Fibroblast of the aortic adventitia (primary cell): ENCODE results near the gene DNAJC15. TPM values are rescaled to one million over a fixed set of nuclear protein-coding genes. Genes with fewer than 3 reads are reported as not detected.
A peak's percentile ranks its signal among the peaks of the same experiment; 100 is the strongest.
"Not testable (repeated sequence)": the region's sequence is repeated elsewhere in the genome, so short reads cannot be mapped to it uniquely, and the experiment has no call there.

Experiments used
- DNase-seq: peaks from one replicate; pipeline ENCODE4 v3.0.0-alpha.2; 2010; ENCODE audit warnings: low read depth
- H3K4me3 ChIP-seq: 2 replicates; pipeline ENCODE4 v1.5.1; 2011; ENCODE audit warnings: low read depth, mild to moderate bottlenecking, control low read depth, low read length, moderate library complexity
- total RNA-seq: library from RNA; depleted of rRNA; stranded (reverse); fragments of >200 nt; gene quantifications from 2 replicates; pipeline ENCODE4 v1.2.3, GENCODE V29; 2012; ENCODE audit warnings: low replicate concordance
- TF ChIP-seq, protein P1 (sequence below): IDR thresholded peaks from 2 replicates; pipeline ENCODE4 v1.5.1; 2011; ENCODE audit warnings: mild to moderate bottlenecking, low read length, control low read depth, inconsistent platforms; ENCODE audit not compliant: insufficient read depth

DNAJC15 gene
- total RNA-seq, 1 donor, result 18.7 TPM

DNA sequence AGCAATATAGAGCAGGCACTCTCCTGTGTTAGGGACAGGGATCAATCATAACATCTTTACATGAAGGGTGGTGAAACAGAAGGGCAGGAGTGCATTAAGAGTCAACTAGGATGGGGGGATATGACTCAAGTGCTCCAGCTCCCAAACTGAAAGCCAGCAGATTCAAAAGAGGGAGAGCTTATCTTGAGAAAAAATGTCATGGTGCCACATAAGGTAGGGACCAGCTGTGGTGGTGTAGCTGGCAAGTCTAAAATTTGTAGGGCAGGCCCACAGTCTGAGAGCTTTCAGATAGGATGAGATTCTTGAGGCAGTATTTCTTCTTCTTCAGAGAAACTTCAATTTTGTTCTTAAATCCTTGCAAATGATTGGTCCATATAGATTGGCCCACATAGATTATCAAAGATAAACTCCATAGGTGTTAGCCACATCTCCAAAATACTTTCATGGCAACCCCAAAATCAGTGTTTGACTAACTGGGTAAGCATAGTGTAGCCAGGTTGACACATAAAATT is 19.1 kb downstream of the DNAJC15 start:
- TF ChIP-seq, protein P1, sequence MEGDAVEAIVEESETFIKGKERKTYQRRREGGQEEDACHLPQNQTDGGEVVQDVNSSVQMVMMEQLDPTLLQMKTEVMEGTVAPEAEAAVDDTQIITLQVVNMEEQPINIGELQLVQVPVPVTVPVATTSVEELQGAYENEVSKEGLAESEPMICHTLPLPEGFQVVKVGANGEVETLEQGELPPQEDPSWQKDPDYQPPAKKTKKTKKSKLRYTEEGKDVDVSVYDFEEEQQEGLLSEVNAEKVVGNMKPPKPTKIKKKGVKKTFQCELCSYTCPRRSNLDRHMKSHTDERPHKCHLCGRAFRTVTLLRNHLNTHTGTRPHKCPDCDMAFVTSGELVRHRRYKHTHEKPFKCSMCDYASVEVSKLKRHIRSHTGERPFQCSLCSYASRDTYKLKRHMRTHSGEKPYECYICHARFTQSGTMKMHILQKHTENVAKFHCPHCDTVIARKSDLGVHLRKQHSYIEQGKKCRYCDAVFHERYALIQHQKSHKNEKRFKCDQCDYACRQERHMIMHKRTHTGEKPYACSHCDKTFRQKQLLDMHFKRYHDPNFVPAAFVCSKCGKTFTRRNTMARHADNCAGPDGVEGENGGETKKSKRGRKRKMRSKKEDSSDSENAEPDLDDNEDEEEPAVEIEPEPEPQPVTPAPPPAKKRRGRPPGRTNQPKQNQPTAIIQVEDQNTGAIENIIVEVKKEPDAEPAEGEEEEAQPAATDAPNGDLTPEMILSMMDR, result no peak
- no peak for DNase-seq

DNA sequence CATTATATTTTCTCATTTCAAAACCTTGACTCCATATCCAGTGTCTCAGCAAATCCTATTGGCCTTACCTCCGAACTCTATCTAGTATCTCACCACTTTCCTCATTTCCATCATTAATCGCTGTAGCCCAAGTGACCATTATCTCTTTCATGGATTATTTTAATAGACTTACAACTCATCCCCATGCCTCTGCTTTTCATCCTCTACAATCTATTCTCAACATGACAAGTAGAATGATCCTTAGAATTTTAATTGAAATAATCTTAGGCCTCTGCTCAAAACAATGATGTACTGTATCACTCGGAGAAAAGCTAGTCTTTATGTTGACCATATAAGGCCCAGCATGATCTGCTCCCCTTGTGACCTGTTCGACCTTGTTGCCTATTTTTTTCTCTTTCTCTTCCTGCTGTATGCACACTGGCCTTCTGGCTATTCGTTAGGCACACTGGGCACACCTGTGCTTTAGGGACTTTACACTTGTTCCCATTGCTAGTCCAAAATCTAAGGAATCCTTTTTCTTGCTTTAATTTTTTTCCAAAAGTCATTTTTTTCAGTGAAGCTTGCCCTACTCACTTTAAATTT is 21.4 kb downstream of the DNAJC15 start:
- no peak for DNase-seq
- TF ChIP-seq, protein P1, result no peak
- no peak overlapping the region for H3K4me3 ChIP-seq

More for the DNA sequence above, 19.1 kb downstream of the DNAJC15 start:
- H3K4me3 ChIP-seq, result no peak overlapping the region

DNA sequence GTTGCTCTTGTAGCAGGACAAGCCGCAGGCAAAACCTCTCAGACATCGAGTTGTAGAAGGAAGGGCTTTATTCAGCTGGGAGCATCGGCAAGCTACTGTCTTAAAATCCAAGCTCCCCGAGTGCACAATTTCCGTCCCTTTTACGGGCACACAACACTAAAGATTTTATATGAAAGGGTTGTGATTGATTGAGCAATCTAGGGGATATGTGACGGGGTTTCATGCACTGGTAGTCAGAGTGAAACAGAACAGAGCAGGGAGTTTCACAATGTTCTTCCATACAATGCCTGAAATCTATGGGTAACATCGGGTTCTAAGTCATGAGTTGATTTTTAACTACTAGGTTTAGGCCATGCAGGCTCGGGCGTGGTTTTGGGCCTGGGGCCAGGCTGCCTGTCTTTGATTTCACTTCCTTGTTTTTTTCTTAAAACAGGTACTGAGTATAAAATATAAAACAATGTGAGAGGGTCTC is 22.0 kb downstream of the DNAJC15 start:
- not testable (repeated sequence) for DNase-seq, H3K4me3 ChIP-seq

DNA sequence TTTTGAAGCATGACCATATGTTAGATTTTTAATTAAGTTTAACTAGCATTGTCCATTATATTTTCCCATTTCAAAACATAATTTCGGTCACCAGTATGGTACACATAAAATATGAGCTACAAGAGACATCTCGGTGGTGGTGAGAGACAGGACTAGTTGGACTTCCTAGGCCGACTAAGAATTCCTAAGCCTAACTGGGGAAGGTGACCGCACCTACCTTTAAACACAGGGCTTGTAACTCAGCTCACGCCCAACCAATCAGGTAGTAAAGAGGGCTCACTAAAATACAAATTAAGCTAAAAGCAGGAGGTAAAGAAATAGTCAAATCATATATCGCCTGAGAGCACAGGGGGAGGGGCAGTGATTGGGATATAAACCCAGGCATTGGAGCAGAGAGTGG is 22.9 kb downstream of the DNAJC15 start:
- TF ChIP-seq, protein P1, result no peak
- no peak overlapping the region for H3K4me3 ChIP-seq
- no peak for DNase-seq

DNA sequence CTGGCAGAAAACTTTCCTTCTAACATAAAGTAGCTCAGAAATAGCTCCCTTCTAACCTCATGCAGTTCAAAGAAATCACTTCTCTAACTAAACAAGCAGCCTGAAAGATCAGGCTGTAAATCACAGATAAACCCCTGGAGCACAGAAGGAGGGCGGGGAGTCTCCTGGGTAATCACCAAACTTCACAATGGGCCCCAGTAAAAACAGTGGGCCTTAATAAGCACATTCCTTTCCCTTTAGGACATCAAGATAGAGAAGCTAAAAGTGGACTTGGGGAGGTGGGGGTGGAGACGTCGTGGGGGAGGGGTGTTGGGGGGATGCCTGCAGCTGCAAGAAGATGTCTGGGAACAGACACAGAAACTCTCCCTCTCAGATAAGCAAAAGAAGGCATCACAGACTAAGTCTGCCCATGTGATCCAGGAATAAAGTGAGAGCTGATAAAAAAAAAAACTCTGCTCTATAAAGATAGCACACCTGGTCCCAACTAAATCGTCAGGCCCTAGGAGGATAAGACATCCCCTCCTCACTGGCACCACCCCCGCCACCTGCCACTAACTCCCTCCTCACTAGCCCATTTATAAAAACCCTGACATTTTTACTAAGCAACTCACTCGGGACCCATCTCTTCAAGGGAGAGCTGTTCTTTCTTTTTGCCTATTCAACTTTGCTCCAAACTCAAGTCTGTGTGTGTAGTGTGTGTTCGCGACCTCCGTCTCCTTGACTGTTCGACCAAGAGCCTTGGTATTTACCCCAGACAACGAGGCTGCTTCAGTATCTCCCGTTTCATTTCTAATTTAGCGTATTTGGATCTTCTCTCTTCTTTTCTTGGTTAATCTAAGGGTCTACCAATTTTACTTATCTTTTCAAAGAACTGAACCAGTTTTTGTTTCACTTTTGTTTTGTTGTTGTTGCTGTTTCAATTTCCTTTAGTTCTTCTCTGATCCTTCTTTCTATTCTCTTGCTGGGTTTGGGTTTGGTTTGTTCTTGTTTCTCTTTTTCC is 31.7 kb downstream of the DNAJC15 start:
- TF ChIP-seq, protein P1, result no peak
- peak; percentile 90 for DNase-seq
- peak overlapping the region; percentile 67 for H3K4me3 ChIP-seq

DNA sequence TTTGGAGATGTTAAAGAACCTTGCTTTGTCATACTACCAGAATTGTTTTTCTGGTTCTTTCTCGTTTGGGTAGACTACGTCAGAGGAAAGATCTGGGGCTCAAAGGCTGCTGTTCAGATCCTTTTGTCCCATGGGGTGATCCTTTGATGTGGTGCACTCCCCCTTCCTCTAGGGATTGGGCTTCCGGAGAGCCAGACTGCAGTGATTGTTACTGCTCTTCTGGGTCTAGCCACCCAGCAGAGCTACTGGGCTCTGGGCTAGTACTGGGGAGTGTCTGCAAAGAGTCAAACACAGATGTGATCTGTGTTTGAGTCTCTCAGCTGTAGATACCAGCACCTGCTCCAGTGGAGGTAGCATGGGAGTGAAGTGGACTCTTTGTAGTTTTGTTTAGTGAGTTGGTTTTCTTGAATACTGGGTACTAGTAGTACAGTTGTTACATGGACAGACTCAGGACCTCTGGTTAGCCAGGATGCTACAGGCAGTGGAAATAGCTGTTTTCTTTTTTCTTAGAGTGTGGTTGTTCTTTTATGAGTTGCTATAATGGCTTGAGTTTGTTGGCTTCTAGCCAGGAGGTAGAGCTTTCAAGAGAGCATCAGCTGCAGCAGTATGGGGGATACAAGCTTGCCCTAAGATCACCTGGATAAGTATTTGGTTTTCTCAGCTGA is 34.4 kb downstream of the DNAJC15 start:
- TF ChIP-seq, protein P1, result no peak
- H3K4me3 ChIP-seq, result no peak overlapping the region
- DNase-seq, result no peak
